COLO668 (cell line): ENCODE data around the gene MYH16.
A peak's percentile ranks its signal among the peaks of the same experiment; 100 is the strongest.
"Not testable (repeated sequence)": the region's sequence is repeated elsewhere in the genome, so short reads cannot be mapped to it uniquely, and the experiment has no call there.

Source experiments
- DNase-seq: peaks from one replicate; lab custom pipeline; 2025; ENCODE audit not compliant: unreplicated experiment; lab: John Stamatoyannopoulos, UW

Gene MYH16

GRCh38 chr7:99257675-99258074 is 15.0 kb upstream of the MYH16 start:
- DNase-seq, result no peak

- no peak for DNase-seq
Measured at GRCh38 chr7:99258501-99258900, 14.1 kb upstream of the MYH16 start.

- DNase-seq, result no peak
Measured at GRCh38 chr7:99260395-99260794, 12.2 kb upstream of the MYH16 start.

- DNase-seq, result no peak
Measured at GRCh38 chr7:99261646-99262045, 11.0 kb upstream of the MYH16 start.

GRCh38 chr7:99265848-99266480 is 6.7 kb upstream of the MYH16 start:
- no peak for DNase-seq

GRCh38 chr7:99267481-99267840 is 5.2 kb upstream of the MYH16 start:
- no peak for DNase-seq

- DNase-seq, result no peak
Measured at GRCh38 chr7:99267841-99268576, 4.6 kb upstream of the MYH16 start.

- DNase-seq, result no peak
Measured at GRCh38 chr7:99268577-99268908, 4.1 kb upstream of the MYH16 start.

GRCh38 chr7:99270702-99271101 is 1.9 kb upstream of the MYH16 start:
- DNase-seq, result peak; percentile 22

- DNase-seq, result not testable (repeated sequence)
Measured at GRCh38 chr7:99273561-99273960, 922 bp downstream of the MYH16 start.

GRCh38 chr7:99274908-99275307 is 2.3 kb downstream of the MYH16 start:
- not testable (repeated sequence) for DNase-seq

GRCh38 chr7:99275496-99275895 is 2.9 kb downstream of the MYH16 start:
- DNase-seq, result no peak

- DNase-seq, result no peak
Measured at GRCh38 chr7:99278180-99278579, 5.5 kb downstream of the MYH16 start.

GRCh38 chr7:99284165-99284564 is 11.5 kb downstream of the MYH16 start:
- not testable (repeated sequence) for DNase-seq

GRCh38 chr7:99287779-99288534 is 15.3 kb downstream of the MYH16 start:
- no peak for DNase-seq

GRCh38 chr7:99289185-99289584 is 16.5 kb downstream of the MYH16 start:
- DNase-seq, result no peak

- not testable (repeated sequence) for DNase-seq
Measured at GRCh38 chr7:99290148-99290547, 17.5 kb downstream of the MYH16 start.

- peak; percentile 12 for DNase-seq
Measured at GRCh38 chr7:99290980-99291607, 18.5 kb downstream of the MYH16 start.

GRCh38 chr7:99292127-99292526 is 19.5 kb downstream of the MYH16 start:
- no peak for DNase-seq

GRCh38 chr7:99293167-99293566 is 20.5 kb downstream of the MYH16 start:
- DNase-seq, result no peak

GRCh38 chr7:99293650-99294049 is 21.0 kb downstream of the MYH16 start:
- no peak for DNase-seq

- no peak for DNase-seq
Measured at GRCh38 chr7:99296471-99296870, 23.8 kb downstream of the MYH16 start.
